Right ventricle myocardium inferior (tissue), 1 donor: Measurements from ENCODE around the gene MORN5. TPM values are rescaled to one million over a fixed set of nuclear protein-coding genes. Genes with fewer than 3 reads are reported as not detected.

Source experiments
- ATAC-seq: fragments of 200-7000 bp; cut with Tn5 transposase; one replicate; pipeline ENCODE4 v1.9.1; 2020; ENCODE audit warnings: mild to moderate bottlenecking, moderate library complexity
- DNase-seq: peaks from one replicate; pipeline ENCODE4 v3.0.0; 2021; ENCODE audit errors: missing footprints
- intact Hi-C: fragments of 100-400 bp; cut with DNase I; formaldehyde crosslinking; loops from one replicate; pipeline ENCODE4 v1.11.0; 2022
- total RNA-seq: library from RNA; stranded (reverse); fragmentation: NEBNext Ultra II Directional; extraction: Animal tissue kit (Norgen Biotek cat#: 25700); gene quantifications from one replicate; pipeline ENCODE4 v1.2.1, GENCODE V29; 2021
- donor health status: DM: no; HTN: yes; CAD: no; lungs with severe emphysema.

Gene MORN5
- total RNA-seq, 1 donor from 2014 or later = not detected

DNA sequence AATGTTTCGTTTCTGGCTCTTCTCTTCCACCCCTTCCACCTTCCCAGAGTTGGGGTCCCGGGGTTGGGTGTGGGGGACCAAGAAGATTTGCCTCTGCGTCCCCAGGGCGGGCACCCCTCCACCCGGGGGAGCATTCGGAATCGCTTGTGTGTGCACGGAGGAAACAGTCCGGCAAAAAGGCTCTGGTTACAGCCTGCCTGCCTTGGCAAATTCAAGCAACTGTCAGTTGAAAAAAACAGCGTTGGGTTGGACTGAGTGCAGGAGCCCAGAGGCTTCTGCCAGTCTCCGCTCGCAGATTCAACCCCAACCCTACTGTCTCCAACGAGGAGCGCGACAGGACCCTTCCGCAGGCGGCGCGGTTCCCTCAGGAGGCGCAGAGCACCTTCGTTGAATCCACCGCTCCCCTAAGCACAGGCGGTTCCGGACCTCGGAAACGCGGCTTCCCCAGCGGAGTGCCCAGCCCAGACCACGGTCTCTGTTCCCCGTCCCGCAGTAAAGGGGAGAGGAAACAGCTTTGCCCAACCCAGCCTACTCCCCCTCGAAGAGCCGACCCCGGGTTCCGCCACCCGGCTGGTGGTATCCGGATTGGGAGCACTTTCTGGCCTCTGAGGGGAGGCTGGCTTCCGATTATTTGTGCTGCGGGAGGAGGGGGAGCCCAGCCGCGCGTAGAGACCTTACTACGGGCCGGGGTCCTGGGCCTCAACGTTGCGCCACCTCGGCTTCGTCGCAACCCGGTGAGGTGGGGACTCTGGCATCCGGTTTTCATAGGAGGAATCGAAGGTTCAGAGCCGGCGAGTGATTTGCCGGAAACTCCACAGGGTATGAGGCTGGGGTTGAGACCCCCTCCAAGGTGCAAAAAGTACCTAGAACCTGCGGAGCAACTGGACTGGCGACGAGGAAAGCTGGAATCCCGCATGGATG, 59.5 kb downstream of the MORN5 start:
- intact Hi-C loops = no loop called here
- DNase-seq = no peak
- peak; percentile 15 for ATAC-seq

- intact Hi-C loops = loop anchor here (10.0 kb wide), 1 partner anchor 125 kb away; no protein-coding TSS in a partner anchor
- no peak for ATAC-seq
- DNase-seq = no peak
Observed at GRCh38 chr9:122219856-122220672, 60.4 kb downstream of the MORN5 start.

DNA sequence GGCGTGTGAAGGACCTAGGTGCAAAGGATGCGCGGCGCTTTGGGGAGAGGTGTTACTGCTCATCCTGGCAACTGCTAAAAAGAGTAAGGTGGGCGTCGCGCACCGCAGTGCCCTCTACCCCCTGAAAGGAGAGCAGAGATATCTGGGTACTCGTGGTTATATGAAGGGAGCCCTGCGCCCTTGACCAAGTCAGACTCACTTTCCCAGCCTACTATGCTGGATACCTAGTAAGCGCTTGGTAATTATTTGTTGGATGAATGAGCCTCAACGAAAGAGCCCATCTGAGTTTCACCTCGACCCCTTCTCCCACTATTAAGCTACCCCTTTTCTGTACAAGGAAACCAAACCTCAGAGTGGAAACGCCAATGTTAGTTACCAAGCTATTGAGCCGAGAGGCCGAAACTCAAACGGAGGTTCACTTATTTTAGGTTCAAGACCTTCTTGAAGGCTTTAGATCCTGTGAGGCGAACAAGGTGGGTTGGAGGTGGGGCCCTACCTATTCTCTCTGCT, 61.0 kb downstream of the MORN5 start:
- ATAC-seq = no peak
- intact Hi-C loops = loop anchor here (10.0 kb wide), 1 partner anchor 124 kb away; no protein-coding TSS in a partner anchor

GRCh38 chr9:122221183-122221811, 61.6 kb downstream of the MORN5 start:
- intact Hi-C loops = loop anchor here (10.0 kb wide), 1 partner anchor 124 kb away; no protein-coding TSS in a partner anchor
- DNase-seq (no peak), ATAC-seq (no peak)

More for the DNA sequence above, 61.0 kb downstream of the MORN5 start:
- no peak for DNase-seq

DNA sequence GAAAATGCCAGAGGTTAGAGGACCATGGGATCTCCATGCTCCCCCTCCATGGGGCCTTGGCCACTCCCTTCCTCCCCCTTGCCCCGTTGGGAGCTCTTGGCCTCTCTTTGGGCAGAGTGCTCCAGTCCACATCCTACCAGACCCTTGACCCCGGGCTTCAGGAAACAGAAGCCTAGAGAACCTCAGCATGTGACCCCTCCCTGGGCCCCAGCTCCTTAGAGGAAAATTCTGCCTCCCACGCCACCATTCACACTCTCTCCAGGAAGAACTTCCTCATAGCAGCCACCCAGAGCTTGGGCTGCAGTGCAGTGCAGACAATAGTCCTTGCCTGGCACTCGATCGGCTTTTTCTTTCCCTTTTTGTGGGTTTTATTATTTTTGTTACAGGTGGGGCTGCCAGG, 63.1 kb downstream of the MORN5 start:
- ATAC-seq = no peak
- no peak for DNase-seq
- intact Hi-C loops = loop anchor here (10.0 kb wide), 1 partner anchor 122 kb away; no protein-coding TSS in a partner anchor

GRCh38 chr9:122223435-122223834, 63.7 kb downstream of the MORN5 start:
- no peak for DNase-seq
- no peak for ATAC-seq
- intact Hi-C loops = loop anchor here (10.0 kb wide), 1 partner anchor 121 kb away; no protein-coding TSS in a partner anchor

DNA sequence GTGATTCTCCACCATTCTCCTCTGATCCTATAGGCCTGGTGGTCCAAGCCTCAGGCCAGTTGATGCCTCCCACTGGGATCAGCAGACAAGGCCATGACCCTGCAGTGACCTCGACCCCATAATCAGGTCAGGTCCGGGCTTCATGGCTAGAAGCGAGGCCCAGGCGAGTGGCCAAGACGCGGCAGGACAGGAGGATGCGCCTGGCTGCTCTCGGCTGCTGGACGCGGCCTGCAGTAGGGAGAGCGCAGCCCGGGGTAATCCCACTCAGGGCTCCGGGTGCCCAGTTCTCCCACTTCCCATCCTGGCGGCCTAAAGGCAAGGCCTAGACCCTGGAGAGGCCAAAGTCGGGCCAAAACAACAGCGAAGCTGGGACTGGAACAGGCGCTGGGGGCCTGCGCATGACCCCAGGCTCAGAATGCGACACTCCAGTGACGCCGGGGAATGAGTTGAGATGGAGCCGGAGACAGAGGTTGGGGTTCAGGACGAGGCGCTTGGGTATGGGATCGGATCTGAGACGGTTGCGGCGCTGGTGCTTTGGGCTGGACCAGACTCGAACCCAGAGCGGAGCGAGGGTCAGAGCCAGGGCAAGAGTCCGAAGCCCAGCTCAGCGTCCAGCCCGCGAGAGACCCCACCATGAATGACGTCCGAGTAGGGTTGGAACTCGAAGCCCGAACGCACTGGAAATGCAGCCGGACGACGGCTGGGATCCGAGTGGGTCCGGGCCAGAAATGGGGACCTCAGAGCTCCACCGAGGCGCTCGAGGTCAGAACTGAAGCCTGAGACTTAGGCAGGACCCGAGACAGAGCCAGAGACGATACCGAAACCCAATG, 65.8 kb downstream of the MORN5 start:
- intact Hi-C loops = loop anchor here (5.0 to 10.0 kb wide), 2 partner anchors 98 to 119 kb away; no protein-coding TSS in a partner anchor
- ATAC-seq = no peak
- no peak for DNase-seq

- ATAC-seq (no peak), DNase-seq (no peak)
- intact Hi-C loops = loop anchor here (5.0 to 10.0 kb wide), 2 partner anchors 99 to 119 kb away; no protein-coding TSS in a partner anchor
Observed at GRCh38 chr9:122226142-122226757, 66.5 kb downstream of the MORN5 start.

GRCh38 chr9:122226758-122227574, 67.3 kb downstream of the MORN5 start:
- no peak for ATAC-seq
- no peak for DNase-seq
- intact Hi-C loops = loop anchor here (5.0 to 10.0 kb wide), 2 partner anchors 100 to 118 kb away; no protein-coding TSS in a partner anchor

- intact Hi-C loops = loop anchor here (5.0 to 10.0 kb wide), 2 partner anchors 100 to 117 kb away; no protein-coding TSS in a partner anchor
- no peak for DNase-seq
- no peak for ATAC-seq
Observed at GRCh38 chr9:122227575-122227900, 67.8 kb downstream of the MORN5 start.

DNA sequence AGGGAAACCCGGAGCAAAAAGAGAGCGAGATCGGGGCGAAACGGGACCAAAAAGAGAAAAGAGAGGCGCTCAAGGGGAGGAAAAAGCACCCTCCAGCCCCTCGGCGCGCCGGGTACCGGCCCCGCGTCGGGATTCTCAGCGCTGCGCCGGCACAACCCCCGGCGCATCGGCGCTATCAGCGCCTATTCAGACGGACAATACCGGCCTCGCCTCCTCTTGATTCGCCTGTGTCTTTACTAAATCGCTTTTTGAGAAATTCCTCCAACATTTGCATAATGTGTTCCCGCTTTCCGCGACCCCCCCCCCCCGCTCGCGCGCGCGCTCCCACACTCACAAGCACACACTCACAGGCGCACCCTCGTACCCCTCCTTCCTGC, 68.5 kb downstream of the MORN5 start:
- ATAC-seq = no peak
- intact Hi-C loops = loop anchor here (5.0 to 10.0 kb wide), 2 partner anchors 101 to 117 kb away; no protein-coding TSS in a partner anchor

DNA sequence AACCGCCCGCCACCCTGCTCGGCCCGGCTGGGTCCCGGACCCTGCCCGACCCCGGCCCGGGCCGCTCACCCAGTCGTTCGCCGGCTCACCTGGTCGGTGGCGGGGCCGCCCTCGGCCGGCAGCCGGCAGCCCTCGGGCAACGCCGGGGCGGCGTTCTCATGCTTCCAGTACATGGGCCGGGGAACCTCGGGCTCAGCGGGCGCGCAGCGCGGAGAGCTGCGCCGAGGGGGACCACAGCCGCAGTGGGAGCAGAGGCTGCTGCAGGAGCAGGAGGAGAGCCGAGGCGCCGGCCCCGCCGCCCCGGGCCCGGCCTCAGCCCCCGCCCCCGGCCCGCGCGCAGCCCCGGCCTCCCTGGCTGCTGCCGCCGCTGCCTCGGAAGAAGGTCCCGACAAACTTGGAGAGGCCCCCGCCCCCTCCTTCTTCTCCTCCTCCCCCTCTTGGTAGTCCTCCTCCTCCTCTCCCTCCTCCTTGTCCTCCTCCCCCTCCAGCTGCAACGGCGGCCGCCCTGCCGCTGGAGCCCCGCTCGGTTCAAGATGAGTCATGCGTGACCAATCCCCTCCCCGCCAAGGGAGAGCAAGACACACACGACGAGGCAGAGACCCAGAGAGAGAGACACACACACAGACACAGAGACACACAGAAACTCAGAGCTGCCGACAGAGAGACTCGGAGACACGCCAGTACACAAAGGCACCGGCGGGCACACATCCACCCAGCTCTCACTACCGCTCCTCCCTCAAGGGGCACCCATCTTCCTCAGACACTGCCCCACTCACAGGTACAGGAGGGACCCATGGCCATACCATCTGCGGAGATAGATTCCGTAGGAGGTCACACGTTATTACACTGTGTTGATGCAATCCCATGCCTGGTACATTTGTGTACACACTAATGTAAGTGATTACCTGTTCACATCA, 69.1 kb downstream of the MORN5 start, which contains the start of gene LHX6:
Gene LHX6 (minus strand): TSS at position 390 of the 917 bp plus-strand sequence. CDS start 217 bp downstream, at position 173.
- no peak for DNase-seq
- ATAC-seq = no peak
- intact Hi-C loops = loop anchor here (5.0 to 10.0 kb wide), 2 partner anchors 102 to 116 kb away; no protein-coding TSS in a partner anchor

More for the DNA sequence above, 68.5 kb downstream of the MORN5 start:
- no peak for DNase-seq

GRCh38 chr9:122229485-122229837, 69.8 kb downstream of the MORN5 start:
- DNase-seq = no peak
- intact Hi-C loops = loop anchor here (5.0 to 10.0 kb wide), 2 partner anchors 102 to 115 kb away; no protein-coding TSS in a partner anchor
- ATAC-seq = no peak

DNA sequence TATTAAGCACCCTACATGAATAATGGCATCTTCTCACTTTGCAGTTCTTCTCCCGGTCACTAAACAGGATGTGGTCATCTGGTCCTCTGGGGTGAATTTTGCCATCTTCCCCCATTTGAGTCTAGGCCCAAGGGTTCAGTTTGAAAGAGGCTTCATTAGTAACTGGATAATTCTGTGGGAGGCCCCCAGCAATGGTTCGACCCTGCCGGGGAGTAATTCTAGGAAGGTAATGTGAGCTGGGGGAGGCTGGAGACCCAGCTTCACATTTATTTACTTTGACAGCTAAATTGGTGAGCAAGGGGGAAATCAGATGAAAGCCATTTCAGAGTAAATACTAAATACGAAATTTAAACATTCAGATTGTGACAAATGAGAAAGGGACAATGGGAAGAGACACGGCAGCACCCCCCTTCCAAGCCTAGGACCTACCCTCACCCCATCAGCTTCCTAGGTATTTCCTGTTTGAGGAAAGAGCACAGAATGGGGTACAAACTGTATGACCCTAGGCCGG, 73.1 kb downstream of the MORN5 start:
- DNase-seq = no peak
- intact Hi-C loops = no loop called here
- no peak for ATAC-seq
